Parathyroid adenoma (tissue), 2 donors: ENCODE results near the gene GFI1.

Experiments used
- H2AFZ ChIP-seq: fragments of 300-600 bp; sonication (generic); one replicate; pipeline ENCODE4 v1.7.0; 2017; ENCODE audit warnings: antibody characterized with exemption, mild to moderate bottlenecking
- H3K27ac ChIP-seq: fragments of 300-600 bp; sonication (generic); one replicate; pipeline ENCODE4 v1.7.0; 2017
- H3K27me3 ChIP-seq: fragments of 300-600 bp; sonication (generic); one replicate; pipeline ENCODE4 v1.7.0; 2017; ENCODE audit warnings: low read length; ENCODE audit not compliant: control insufficient read depth, insufficient read depth
- H3K36me3 ChIP-seq: fragments of 300-600 bp; sonication (generic); one replicate; pipeline ENCODE4 v1.7.0; 2017; ENCODE audit warnings: low read length; ENCODE audit not compliant: control insufficient read depth, insufficient read depth
- H3K4me1 ChIP-seq: fragments of 300-600 bp; sonication (generic); one replicate; pipeline ENCODE4 v1.7.0; 2017; ENCODE audit warnings: control low read depth
- H3K4me2 ChIP-seq: fragments of 300-600 bp; sonication (generic); one replicate; pipeline ENCODE4 v1.7.0; 2017; ENCODE audit warnings: low read length
- H3K4me3 ChIP-seq: fragments of 300-600 bp; sonication (generic); one replicate; pipeline ENCODE4 v1.7.0; 2017; ENCODE audit warnings: low read depth, low read length
- H3K79me2 ChIP-seq: fragments of 300-600 bp; sonication (generic); one replicate; pipeline ENCODE4 v1.7.0; 2017; ENCODE audit warnings: control low read depth
- H3K9ac ChIP-seq: fragments of 300-600 bp; sonication (generic); one replicate; pipeline ENCODE4 v1.7.0; 2017; ENCODE audit warnings: mild to moderate bottlenecking
- H3K9me3 ChIP-seq: fragments of 300-600 bp; sonication (generic); one replicate; pipeline ENCODE4 v1.7.0; 2017; ENCODE audit warnings: low read length; ENCODE audit not compliant: control insufficient read depth
- CTCF ChIP-seq: fragments of 300-600 bp; sonication (generic); IDR thresholded peaks from one replicate; pipeline ENCODE4 v1.7.0; 2017; ENCODE audit warnings: antibody characterized with exemption, mild to moderate bottlenecking
- donor health status: primary hyperparathyroidism.

GFI1 gene

GRCh38 chr1:92483610-92484471, 2.9 kb downstream of the GFI1 start:
- peak overlapping the region; percentile 80 for H3K4me2 ChIP-seq
- H3K4me1 ChIP-seq = no peaks in the 10 kb centered on the region
- H3K79me2 ChIP-seq = no peaks in the 10 kb centered on the region
- H3K9ac ChIP-seq = no peak overlapping the region
- H3K27me3 ChIP-seq = peaks cover 27% of the 10 kb centered on the region
- H3K27ac ChIP-seq = no peak overlapping the region
- no peaks in the 10 kb centered on the region for H3K9me3 ChIP-seq
- H2AFZ ChIP-seq = no peak overlapping the region
- H3K36me3 ChIP-seq = no peaks in the 10 kb centered on the region
- H3K4me3 ChIP-seq = peak overlapping the region; percentile 37
- no peak for TF ChIP-seq CTCF

GRCh38 chr1:92482665-92483609, 3.8 kb downstream of the GFI1 start:
- TF ChIP-seq CTCF = no peak
- Histone ChIP-seq H3K9me3 (no peaks in the 10 kb centered on the region), H3K36me3 (no peaks in the 10 kb centered on the region), H3K4me1 (no peaks in the 10 kb centered on the region), H3K27me3 (peaks cover 27% of the 10 kb centered on the region), H3K9ac (no peak overlapping the region), H3K27ac (no peak overlapping the region), H2AFZ (peak overlapping the region; percentile 50), H3K4me3 (peak overlapping the region; percentile 40), H3K79me2 (no peaks in the 10 kb centered on the region), H3K4me2 (peak overlapping the region; percentile 80)

GRCh38 chr1:92481971-92482664, 4.6 kb downstream of the GFI1 start:
- Histone ChIP-seq H3K4me3 (peak overlapping the region; percentile 40), H3K27ac (no peak overlapping the region), H3K9ac (no peak overlapping the region), H3K4me1 (no peaks in the 10 kb centered on the region), H3K27me3 (peaks cover 27% of the 10 kb centered on the region), H3K36me3 (no peaks in the 10 kb centered on the region), H3K79me2 (no peaks in the 10 kb centered on the region), H3K4me2 (peak overlapping the region; percentile 80), H2AFZ (peak overlapping the region; percentile 50), H3K9me3 (no peaks in the 10 kb centered on the region)
- no peak for TF ChIP-seq CTCF

GRCh38 chr1:92481599-92481925, 5.2 kb downstream of the GFI1 start:
- no peaks in the 10 kb centered on the region for H3K9me3 ChIP-seq
- no peak for TF ChIP-seq CTCF
- peak overlapping the region; percentile 80 for H3K4me2 ChIP-seq
- no peaks in the 10 kb centered on the region for H3K4me1 ChIP-seq
- peaks cover 27% of the 10 kb centered on the region for H3K27me3 ChIP-seq
- H3K79me2 ChIP-seq = no peaks in the 10 kb centered on the region
- H3K4me3 ChIP-seq = no peak overlapping the region
- no peak overlapping the region for H2AFZ ChIP-seq
- no peak overlapping the region for H3K27ac ChIP-seq
- no peak overlapping the region for H3K9ac ChIP-seq
- no peaks in the 10 kb centered on the region for H3K36me3 ChIP-seq
